GM12878 (cell line): ENCODE measurements around the gene EMILIN2. TPM values are rescaled to one million over a fixed set of nuclear protein-coding genes. Genes with fewer than 3 reads are reported as not detected.

Experiments used
- ATAC-seq: fragments of 200-7000 bp; cut with Tn5 transposase; 3 replicates; pipeline ENCODE4 v1.9.1; 2020; ENCODE audit warnings: mild to moderate bottlenecking, moderate library complexity
- BruUV-seq: library from RNA; stranded (reverse); fragments of 400-500 nt; replicated peaks from 2 replicates; lab custom pipeline; 2021; lab: Mats Ljungman, UMichigan
- CTCF ChIA-PET: fragments of 300-600 bp; sonication (Branson Sonifier 250); formaldehyde crosslinking; extraction: SDS; loops from one replicate; lab custom pipeline; 2021; ENCODE audit warnings: inconsistent platforms; lab: Yijun Ruan, JAX
- POLR2A ChIA-PET: fragments of 350-600 bp; formaldehyde crosslinking; extraction: SDS; loops from one replicate; lab custom pipeline; 2021; ENCODE audit warnings: inconsistent platforms; lab: Charles Lee
- RAD21 ChIA-PET: fragments of 300-600 bp; sonication (Branson Sonifier 250); formaldehyde crosslinking; loops from one replicate; lab custom pipeline; 2023; ENCODE audit warnings: antibody characterized with exemption; ENCODE audit not compliant: unreplicated experiment; lab: Charles Lee
- SMC1A ChIA-PET: fragments of 300-600 bp; sonication (Branson Sonifier 250); formaldehyde crosslinking; loops from one replicate; lab custom pipeline; 2023; ENCODE audit not compliant: unreplicated experiment, uncharacterized antibody; lab: Charles Lee
- DNase-seq: peaks from one replicate; pipeline ENCODE4 v3.0.0-alpha.2; 2011; ENCODE audit warnings: low read depth, low spot score
- FAIRE-seq: peaks from 3 replicates; lab custom pipeline; 2011; peaks lifted over from hg19 to GRCh38; lab: Jason Lieb, UNC
- H2AFZ ChIP-seq: 2 replicates; pipeline ENCODE4 v1.6.0; 2011; ENCODE audit warnings: low read depth, low read length, control low read depth; ENCODE audit not compliant: control insufficient read depth
- H3K27ac ChIP-seq: 2 replicates; pipeline ENCODE4 v1.5.1; 2011; ENCODE audit warnings: control low read depth; ENCODE audit not compliant: control insufficient read depth, insufficient read depth
- H3K27me3 ChIP-seq, 2 experiments: replicated peaks in 1 of 2; 2 replicates each; pipeline versions ENCODE4 v1.6.0 to v1.6.1; 2011; ENCODE audit warnings: low read length in 1 of 2; ENCODE audit not compliant: control insufficient read depth in 2 of 2, insufficient read depth in 2 of 2
- H3K36me3 ChIP-seq, 2 experiments: 2 replicates each; pipeline ENCODE4 v1.5.1; 2011; ENCODE audit warnings: low read length in 1 of 2; ENCODE audit not compliant: control insufficient read depth in 2 of 2, insufficient read depth in 2 of 2
- H3K4me1 ChIP-seq: 2 replicates; pipeline ENCODE4 v1.6.1; 2011; ENCODE audit warnings: mild to moderate bottlenecking, low read length, moderate library complexity, mixed read lengths; ENCODE audit not compliant: control insufficient read depth, insufficient read depth
- H3K4me2 ChIP-seq: 2 replicates; pipeline ENCODE4 v1.6.0; 2011; ENCODE audit warnings: control low read depth; ENCODE audit not compliant: control insufficient read depth, insufficient read depth
- H3K4me3 ChIP-seq: fragments of 200-600 bp; sonication (generic); 2 replicates; pipeline ENCODE4 v1.5.1; 2016
- H3K79me2 ChIP-seq: 2 replicates; pipeline ENCODE4 v1.6.0; 2011; ENCODE audit warnings: low read length; ENCODE audit not compliant: control insufficient read depth, insufficient read depth
- H3K9ac ChIP-seq: 2 replicates; pipeline ENCODE4 v1.8.0; 2011; ENCODE audit warnings: low read length, control low read depth, mixed read lengths; ENCODE audit not compliant: control insufficient read depth, insufficient read depth
- H3K9me3 ChIP-seq: replicated peaks from 3 replicates; pipeline ENCODE4 v1.5.1; 2011; ENCODE audit warnings: mild to moderate bottlenecking, low read length; ENCODE audit not compliant: control insufficient read depth, insufficient read depth
- H4K20me1 ChIP-seq: 2 replicates; pipeline ENCODE4 v1.6.0; 2011; ENCODE audit not compliant: control insufficient read depth, insufficient read depth
- BRCA1 ChIP-seq: IDR thresholded peaks from 2 replicates; pipeline ENCODE4 v1.6.1; 2011; ENCODE audit warnings: low read depth, low read length, improper control_type of control experiment
- E2F8 ChIP-seq: fragments of 450-650 bp; IDR thresholded peaks from 2 replicates; pipeline ENCODE4 v1.6.1; 2018; ENCODE audit warnings: mild to moderate bottlenecking, low read depth, moderate library complexity; ENCODE audit not compliant: partially characterized antibody
- E4F1 ChIP-seq: fragments of 450-650 bp; IDR thresholded peaks from 2 replicates; pipeline ENCODE4 v1.6.1; 2018; ENCODE audit warnings: borderline replicate concordance, mild to moderate bottlenecking; ENCODE audit not compliant: partially characterized antibody
- GABPA ChIP-seq: IDR thresholded peaks from 2 replicates; pipeline ENCODE4 v1.6.1; 2014; ENCODE audit warnings: antibody characterized with exemption, low read depth, mild to moderate bottlenecking, inconsistent platforms
- HDAC2 ChIP-seq: fragments of 200-600 bp; sonication (generic); IDR thresholded peaks from 2 replicates; pipeline ENCODE4 v1.6.1; 2017
- IRF4 ChIP-seq: IDR thresholded peaks from 2 replicates; pipeline ENCODE4 v1.6.1; 2011; ENCODE audit warnings: low read depth, low read length
- KDM1A ChIP-seq: fragments of 200-600 bp; sonication (generic); IDR thresholded peaks from 2 replicates; pipeline ENCODE4 v1.6.1; 2016; ENCODE audit warnings: borderline replicate concordance
- MAX ChIP-seq: IDR thresholded peaks from 2 replicates; pipeline ENCODE4 v1.6.1; 2012; ENCODE audit warnings: low read depth, low read length, improper control_type of control experiment
- MLLT1 ChIP-seq: fragments of 450-650 bp; IDR thresholded peaks from 2 replicates; pipeline ENCODE4 v1.6.1; 2016; ENCODE audit warnings: mild to moderate bottlenecking
- MTA3 ChIP-seq: IDR thresholded peaks from 2 replicates; pipeline ENCODE4 v1.6.1; 2012; ENCODE audit warnings: low read length, inconsistent platforms, borderline replicate concordance
- MYB ChIP-seq: fragments of 150-350 bp; IDR thresholded peaks from 2 replicates; pipeline ENCODE4 v1.6.1; 2014; ENCODE audit warnings: mild to moderate bottlenecking, low read depth, low read length, borderline replicate concordance
- MYC ChIP-seq: IDR thresholded peaks from 2 replicates; pipeline ENCODE4 v1.6.1; 2011; ENCODE audit warnings: mild to moderate bottlenecking, low read length, moderate library complexity, inconsistent platforms; ENCODE audit not compliant: insufficient read depth, insufficient replicate concordance, insufficient read length, severe bottlenecking
- RB1 ChIP-seq: fragments of 450-650 bp; formaldehyde crosslinking; IDR thresholded peaks from 2 replicates; pipeline ENCODE4 v1.6.1; 2017; ENCODE audit warnings: mild to moderate bottlenecking, borderline replicate concordance
- TAF1 ChIP-seq: IDR thresholded peaks from 2 replicates; pipeline ENCODE4 v1.6.1; 2011; ENCODE audit warnings: mild to moderate bottlenecking, low read depth, low read length, borderline replicate concordance
- TBL1XR1 ChIP-seq: IDR thresholded peaks from 2 replicates; pipeline ENCODE4 v1.6.1; 2012; ENCODE audit warnings: low read depth, low read length, improper control_type of control experiment
- YBX1 ChIP-seq: fragments of 450-650 bp; IDR thresholded peaks from 2 replicates; pipeline ENCODE4 v1.6.1; 2016; ENCODE audit warnings: antibody characterized with exemption
- WGBS: methylation state at CpG from one replicate; pipeline ENCODE4 v1.1.6; 2016; ENCODE audit warnings: low lambda C conversion rate; ENCODE audit not compliant: insufficient replicate concordance, insufficient coverage; ENCODE audit errors: missing lambda C conversion rate; 5-methylcytosine and 5-hydroxymethylcytosine counted together
- in situ Hi-C: fragments of 300-500 bp; cut with MboI; formaldehyde crosslinking; loops from 9 replicates; pipeline ENCODE4 v1.14.3; 2018; ENCODE audit warnings: mixed read lengths
- intact Hi-C: fragments of 100-400 bp; cut with micrococcal nuclease; formaldehyde crosslinking; loops from one replicate; pipeline ENCODE4 v1.14.2; 2022; ENCODE audit not compliant: unreplicated experiment
- polyA plus RNA-seq, 11 experiments: library from polyadenylated mRNA; depleted of rRNA in 4 of 11; unstranded in 6 of 11; stranded (reverse) in 5 of 11; fragments of >200 nt; fragmentation: Nextera tagmentation in 4 of 11; fragmentation: Illumina TruSeq in 1 of 11; extraction: Ambion mirVana in 4 of 11; extraction: Trizol in 1 of 11; gene quantifications; 1 replicate in 1 of 11; 2 replicates in 10 of 11; pipeline versions ENCODE4 v1.2.1 to v1.2.3, GENCODE V29; 2011 to 2016; ENCODE audit warnings: inconsistent platforms in 2 of 11, missing spikeins in 2 of 11, low read depth in 1 of 11
- total RNA-seq, 4 experiments: library from RNA; depleted of rRNA in 3 of 4; stranded (reverse); fragments of >200 nt in 3 of 4; fragmentation: Illumina TruSeq in 1 of 4; extraction: Trizol in 1 of 4; gene quantifications; 2 replicates each; pipeline versions ENCODE4 v1.2.1 to v1.2.3, GENCODE V29; 2013 to 2021

EMILIN2 gene
- total and polyA plus RNA-seq, 10 of the 15 experiments (the other 5 are each of a cell fraction or from before 2014, with no cell fraction given), result 0.58 to 18.4 (median 5.9) TPM

GRCh38 chr18:2799369-2799768 is 47.4 kb upstream of the EMILIN2 start (continued):
- TF ChIP-seq E4F1, result no peak
- TF ChIP-seq MLLT1, result no peak
- no peak for TF ChIP-seq KDM1A

GRCh38 chr18:2805970-2806943 is 40.5 kb upstream of the EMILIN2 start:
- ChIA-PET RAD21 (no interaction called here), CTCF (no interaction called here), POLR2A (no interaction called here), SMC1A (no interaction called here)
- H3K9ac ChIP-seq, result no peak overlapping the region
- no peak overlapping the region for H3K4me3 ChIP-seq
- H4K20me1 ChIP-seq, result no peaks in the 10 kb centered on the region
- no peaks in the 10 kb centered on the region for H3K79me2 ChIP-seq
- in situ Hi-C loops, result no loop called here
- H3K4me1 ChIP-seq, result no peaks in the 10 kb centered on the region
- no peak for FAIRE-seq
- intact Hi-C loops, result no loop called here
- no peaks in the 10 kb centered on the region for H3K27me3 ChIP-seq
- no peak overlapping the region for H3K4me2 ChIP-seq
- H3K36me3 ChIP-seq, result peaks cover 2 to 9% of the 10 kb centered on the region in 2 experiments; a peak in 3 of 4 replicates
- ATAC-seq, result no peak
- no peak overlapping the region for H3K27ac ChIP-seq
- no peak for DNase-seq
- 92% methylated on average over 8 of the region's 8 CpGs for WGBS
- H2AFZ ChIP-seq, result no peak overlapping the region
- no peaks in the 10 kb centered on the region for H3K9me3 ChIP-seq
- BruUV-seq, result no TSS peak
- no peak for TF ChIP-seq E2F8
- TF ChIP-seq BRCA1, result no peak
- no peak for TF ChIP-seq MAX
- no peak for TF ChIP-seq MYC
- TF ChIP-seq GABPA, result no peak
- no peak for TF ChIP-seq IRF4
- TF ChIP-seq MTA3, result no peak
- no peak for TF ChIP-seq TAF1
- no peak for TF ChIP-seq MYB
- TF ChIP-seq RB1, result no peak
- TF ChIP-seq YBX1, result no peak
- TF ChIP-seq HDAC2, result no peak
- no peak for TF ChIP-seq TBL1XR1
